Activated CD4-positive, alpha-beta T cell treated with anti-CD3 and anti-CD28 coated beads for 24 hours (primary cell): ENCODE measurements around the gene TMEM225B.
A peak's percentile ranks its signal among the peaks of the same experiment; 100 is the strongest.
"Not testable (repeated sequence)": the region's sequence is repeated elsewhere in the genome, so short reads cannot be mapped to it uniquely, and the experiment has no call there.

Source experiments
- DNase-seq, 2 donors: peaks; one replicate each; pipeline ENCODE4 v3.0.0-alpha.2; 2020; ENCODE audit warnings: low read depth in 2 of 2

The TMEM225B gene

DNA sequence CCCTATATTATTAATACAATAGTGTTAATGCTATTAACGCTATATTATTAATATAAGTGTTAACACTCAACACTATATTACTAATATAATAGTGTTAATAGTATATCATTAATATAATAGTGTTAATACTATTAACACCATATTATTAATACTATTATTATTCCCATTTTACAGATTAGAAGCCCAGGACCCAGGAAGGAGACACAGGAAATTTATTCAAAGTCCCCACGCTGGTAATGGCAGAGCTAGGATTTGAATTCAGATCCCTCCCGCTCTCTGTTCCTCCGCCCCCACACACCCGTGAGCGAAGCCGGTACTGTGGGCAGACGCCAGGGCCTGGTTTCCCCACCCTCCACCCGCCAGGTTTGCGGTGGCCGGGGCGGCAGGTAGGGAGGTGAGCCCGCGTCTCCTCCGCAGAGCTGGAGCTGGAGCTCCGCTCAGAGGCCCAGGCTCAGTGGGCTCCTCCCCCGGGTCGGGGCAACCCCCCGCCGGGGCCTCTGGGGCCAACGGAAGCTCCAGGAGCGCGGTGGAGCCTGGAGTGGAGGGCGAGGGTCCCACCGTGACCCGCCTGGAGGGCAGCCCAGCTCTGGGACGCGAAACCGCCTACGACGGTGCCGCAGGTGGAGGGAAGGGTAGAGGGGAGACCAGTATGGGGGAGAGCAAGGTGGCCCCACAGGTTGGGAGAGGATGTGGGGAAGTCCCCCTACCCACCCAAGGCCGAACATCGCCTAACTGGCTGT is at the start of gene TMEM225B:
Gene TMEM225B (plus strand): TSS at position 506 of the 740 bp plus-strand sequence. CDS start 6,122 bp downstream, outside the sequence.
- no peak for DNase-seq

- DNase-seq, result not testable (repeated sequence)
These were observed 48.5 kb upstream of the TMEM225B start for GRCh38 chr7:99549545-99549944.

- DNase-seq, result no peak
These were observed 46.7 kb upstream of the TMEM225B start for GRCh38 chr7:99551334-99551733.

GRCh38 chr7:99551767-99552463 is 46.2 kb upstream of the TMEM225B start, which contains the start of gene FAM200A:
TSS of gene FAM200A (minus strand) at chr7:99552114. CDS start at chr7:99548407, 3,707 bp downstream.
- DNase-seq, result peak; percentile 63 to 72

DNA sequence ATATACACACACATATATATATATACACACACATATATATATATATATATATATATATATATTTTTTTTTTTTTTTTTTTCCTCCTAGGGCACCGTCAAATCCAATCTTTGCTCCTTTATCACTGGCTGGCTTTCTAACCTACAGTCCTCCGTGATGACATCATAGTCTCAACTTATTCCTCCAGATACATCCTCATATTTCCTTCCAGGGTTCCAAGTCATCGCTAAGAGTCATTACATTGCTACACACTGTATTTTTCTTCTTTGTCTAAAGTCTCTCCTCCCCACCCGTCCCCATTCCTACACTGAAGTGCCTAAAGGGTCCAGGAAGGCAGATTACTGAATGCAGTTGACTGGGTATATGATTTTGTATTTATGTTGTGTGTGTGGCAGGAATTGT is 45.0 kb upstream of the TMEM225B start:
- no peak for DNase-seq

DNA sequence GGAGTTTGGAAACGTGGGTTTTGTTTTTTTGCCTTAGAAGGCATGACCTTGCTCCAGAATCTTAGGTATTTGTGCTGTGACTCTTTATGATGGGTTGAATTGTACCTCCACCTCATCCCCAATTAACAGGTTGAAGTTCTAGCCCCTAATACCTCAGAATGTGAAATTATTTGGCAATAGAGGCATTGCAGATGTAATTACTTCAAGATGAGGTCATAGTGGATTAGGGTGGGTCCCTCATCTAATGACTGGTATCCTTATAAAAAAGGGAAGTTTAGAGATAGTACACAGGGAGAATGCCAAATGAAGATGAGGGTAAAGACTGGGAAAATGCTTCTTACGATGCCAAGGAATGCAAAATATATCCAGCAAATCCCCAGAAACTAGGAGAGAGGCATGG is 43.1 kb upstream of the TMEM225B start:
- no peak for DNase-seq

- no peak for DNase-seq
These were observed 40.9 kb upstream of the TMEM225B start for GRCh38 chr7:99557196-99557607.

DNA sequence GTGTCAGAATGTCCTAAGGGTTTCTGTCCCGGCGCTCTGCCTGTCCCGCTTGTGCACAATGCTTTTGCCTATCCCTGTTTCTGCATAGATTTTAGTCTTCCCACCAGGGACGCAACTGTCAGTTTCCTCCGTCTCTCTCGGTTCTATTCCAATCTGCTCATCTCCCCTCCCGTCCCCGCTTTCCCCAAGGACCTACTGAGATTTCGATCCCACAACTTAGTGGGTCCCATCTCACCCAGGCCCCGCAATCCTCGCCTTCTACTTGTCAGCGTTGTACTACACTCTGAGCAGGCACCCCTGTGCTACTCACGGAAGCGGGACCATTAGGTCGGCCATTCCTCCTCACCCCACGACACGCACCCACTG is 40.1 kb upstream of the TMEM225B start:
- no peak for DNase-seq

DNA sequence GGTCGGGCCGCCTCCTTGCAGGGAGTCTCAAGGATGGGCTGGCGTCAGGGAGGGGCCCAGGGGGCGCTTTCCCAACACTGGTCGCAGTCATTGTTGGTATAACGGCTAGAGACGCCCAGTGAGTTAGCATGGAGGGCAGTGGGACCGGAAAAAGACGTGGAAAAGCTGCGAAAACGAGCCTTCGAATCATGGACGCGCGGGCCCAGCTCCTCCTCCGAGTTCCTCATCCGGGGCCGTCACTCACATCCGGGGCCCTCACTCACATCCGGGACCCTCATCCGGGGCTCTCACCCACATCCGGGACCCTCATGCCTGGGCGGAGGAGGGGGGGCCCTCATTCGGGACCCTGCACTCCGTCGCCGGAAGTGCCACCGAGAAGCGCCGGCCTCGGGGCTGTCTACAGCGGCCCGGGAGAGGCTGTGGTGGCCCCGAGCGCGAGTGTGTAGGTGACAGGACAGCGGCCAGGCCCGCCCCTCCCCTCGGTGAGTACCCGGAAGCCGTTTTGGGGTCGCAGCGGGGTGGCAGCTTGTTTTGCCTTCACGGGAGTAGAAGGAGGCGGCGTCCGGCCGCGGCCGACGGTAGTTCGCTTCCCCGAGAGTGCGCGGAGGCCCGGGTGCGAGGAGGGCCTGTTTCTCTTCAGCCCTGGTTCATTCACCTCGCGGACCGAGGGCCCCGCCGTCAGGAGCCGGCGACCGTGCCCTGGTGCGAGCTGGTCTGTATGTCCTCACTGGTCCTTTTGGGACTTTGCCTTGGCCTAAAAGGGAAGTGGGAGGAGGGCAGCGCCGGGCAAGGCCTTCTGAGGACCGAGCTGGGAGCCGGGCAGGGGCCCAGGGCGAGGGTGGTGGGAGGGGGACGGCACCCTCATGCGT is 39.5 kb upstream of the TMEM225B start, which contains the start of gene ZNF655:
Gene ZNF655 (plus strand): TSS at position 337 of the 869 bp plus-strand sequence. CDS start 1,918 bp downstream, outside the sequence.
- peak; percentile 74 to 75 for DNase-seq

DNA sequence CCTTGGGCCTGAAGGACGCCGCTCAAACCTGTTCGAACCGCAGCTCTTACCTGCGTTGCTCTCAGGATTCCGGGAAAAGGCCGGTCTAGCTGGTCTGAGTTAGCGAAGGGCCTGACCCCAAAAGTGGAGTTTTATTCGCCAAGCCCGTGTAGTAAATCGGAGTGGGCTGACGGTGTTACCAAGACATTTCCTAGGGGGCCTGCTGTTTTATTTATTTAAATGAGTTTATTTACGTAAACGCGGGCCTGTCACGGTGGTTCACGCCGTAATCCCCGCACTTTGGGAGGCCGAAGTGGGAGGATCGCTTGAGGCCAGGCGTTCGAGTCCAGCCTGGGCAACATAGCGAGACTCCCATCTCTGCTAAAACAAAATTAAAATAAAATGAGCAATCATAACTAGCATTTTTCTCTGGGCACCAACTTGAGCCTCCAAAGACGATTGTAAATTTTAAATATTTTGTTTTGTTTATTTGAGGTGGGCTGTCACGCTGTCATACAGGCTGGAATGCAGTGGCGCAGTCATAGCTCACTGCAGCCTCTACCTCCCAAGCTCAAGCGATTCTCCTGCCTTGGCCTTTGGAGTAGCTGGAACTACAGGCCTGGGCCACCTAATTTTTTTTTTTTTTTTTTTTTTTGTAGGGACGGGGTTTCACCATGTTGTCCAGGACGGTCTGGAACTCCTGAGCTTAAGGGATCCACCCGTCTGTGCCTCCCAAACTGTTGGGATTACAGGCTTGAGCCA is 38.7 kb upstream of the TMEM225B start:
- DNase-seq, result no peak

- DNase-seq, result no peak
These were observed 37.0 kb upstream of the TMEM225B start for GRCh38 chr7:99560834-99561736.

- DNase-seq, result no peak
These were observed 36.4 kb upstream of the TMEM225B start for GRCh38 chr7:99561737-99562051.

GRCh38 chr7:99562114-99562784 is 35.8 kb upstream of the TMEM225B start:
- DNase-seq, result no peak

- DNase-seq, result peak in 1 of 2 donors; percentile 20
These were observed 35.2 kb upstream of the TMEM225B start for GRCh38 chr7:99562832-99563231.

- DNase-seq, result no peak
These were observed 34.4 kb upstream of the TMEM225B start for GRCh38 chr7:99563650-99564049.

DNA sequence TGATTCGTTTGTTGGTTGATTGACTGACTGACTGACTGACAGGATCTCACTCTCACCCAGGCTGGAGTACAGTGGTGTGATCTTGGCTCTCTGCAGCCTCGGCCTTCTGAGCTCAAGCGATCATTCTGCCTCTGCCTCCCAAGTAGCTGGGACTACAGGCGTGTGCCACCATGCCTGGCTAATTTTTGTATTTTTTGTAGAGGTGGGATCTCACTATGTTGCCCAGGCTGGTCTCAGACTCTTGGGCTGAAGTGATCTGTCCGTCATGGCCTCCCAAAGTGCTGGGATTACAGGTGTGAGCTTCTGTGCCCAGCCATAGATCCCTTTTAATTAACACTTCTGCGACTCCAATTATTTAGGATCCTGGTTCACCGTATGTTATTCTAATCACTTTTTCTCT is 29.3 kb upstream of the TMEM225B start:
- not testable (repeated sequence) for DNase-seq

- no peak for DNase-seq
These were observed 26.3 kb upstream of the TMEM225B start for GRCh38 chr7:99571768-99572167.

GRCh38 chr7:99573257-99573656 is 24.8 kb upstream of the TMEM225B start:
- no peak for DNase-seq

- DNase-seq, result no peak
These were observed 21.8 kb upstream of the TMEM225B start for GRCh38 chr7:99576251-99576650.
